ENCODE data around the gene PLAAT5. TPM values are rescaled to one million over a fixed set of nuclear protein-coding genes. Genes with fewer than 3 reads are reported as not detected.

Gene PLAAT5
- total and polyA plus RNA-seq, 2 of the 8 experiments (the other 6 are each of a cell fraction or from before 2014, with no cell fraction given): 16.0 to 18.7 TPM

- TF ChIP-seq CHD2 (IDR thresholded peaks at IDR 0.05; ENCODE audit: low read length): no peak
These were observed 1.1 kb downstream of the PLAAT5 start (continued) for GRCh38 chr11:63489879-63490278.
